H1 (cell line): ENCODE data around the gene FAM53B. TPM values are rescaled to one million over a fixed set of nuclear protein-coding genes. Genes with fewer than 3 reads are reported as not detected.

ENCODE experiments used
- CTCF ChIA-PET: fragments of 300-600 bp; sonication (Branson Sonifier 250); formaldehyde crosslinking; loops from one replicate; lab custom pipeline; 2021; ENCODE audit not compliant: partially characterized antibody; lab: Charles Lee
- POLR2A ChIA-PET: fragments of 300-600 bp; sonication (Branson Sonifier 250); formaldehyde crosslinking; loops from one replicate; lab custom pipeline; 2021; ENCODE audit warnings: inconsistent platforms; ENCODE audit not compliant: partially characterized antibody; lab: Charles Lee
- DNase-seq, 2 experiments: peaks; one replicate each; pipeline versions ENCODE4 v3.0.0 to v3.0.0-alpha.2; 2010 to 2022; ENCODE audit warnings: low spot score in 2 of 2, low read depth in 1 of 2, mixed read lengths in 1 of 2
- FAIRE-seq: peaks from 2 replicates; lab custom pipeline; 2011; peaks lifted over from hg19 to GRCh38; lab: Jason Lieb, UNC
- H2AFZ ChIP-seq: 2 replicates; pipeline ENCODE4 v1.8.1; 2012; ENCODE audit warnings: low read length, inconsistent platforms
- H2AK5ac ChIP-seq: 2 replicates; pipeline ENCODE4 v1.6.1; 2013; ENCODE audit warnings: low read depth, low read length
- H2BK120ac ChIP-seq: replicated peaks from 2 replicates; pipeline ENCODE3; 2013; ENCODE audit warnings: low read depth, low read length, inconsistent platforms
- H2BK12ac ChIP-seq: 2 replicates; pipeline ENCODE4 v1.6.1; 2013; ENCODE audit warnings: low read depth, low read length
- H2BK15ac ChIP-seq: 2 replicates; pipeline ENCODE4 v1.6.1; 2013; ENCODE audit warnings: low read length
- H2BK20ac ChIP-seq: 2 replicates; pipeline ENCODE4 v1.6.1; 2013; ENCODE audit warnings: low read length
- H2BK5ac ChIP-seq: 2 replicates; pipeline ENCODE4 v1.6.1; 2013; ENCODE audit warnings: low read depth, low read length
- H3K14ac ChIP-seq: 2 replicates; pipeline ENCODE4 v1.6.1; 2013; ENCODE audit warnings: inconsistent platforms; ENCODE audit not compliant: insufficient read length
- H3K18ac ChIP-seq: 2 replicates; pipeline ENCODE4 v1.6.1; 2013; ENCODE audit warnings: low read length; ENCODE audit errors: extremely low read depth
- H3K23ac ChIP-seq: 2 replicates; pipeline ENCODE4 v1.6.1; 2013; ENCODE audit warnings: inconsistent platforms; ENCODE audit not compliant: insufficient read length
- H3K23me2 ChIP-seq: 2 replicates; pipeline ENCODE4 v1.6.1; 2013; ENCODE audit warnings: low read depth, low read length
- H3K27ac ChIP-seq: 2 replicates; pipeline ENCODE4 v1.6.1; 2011; ENCODE audit warnings: low read depth, low read length, inconsistent platforms
- H3K27me3 ChIP-seq, 4 experiments: replicated peaks in 1 of 4; 1 replicate in 1 of 4; 2 replicates in 3 of 4; pipeline versions ENCODE4 v1.6.1 to v1.8.1; 2011 to 2013; ENCODE audit warnings: low read length in 3 of 4, mild to moderate bottlenecking in 3 of 4, inconsistent platforms in 2 of 4, mixed read lengths in 2 of 4, moderate library complexity in 1 of 4; ENCODE audit not compliant: control insufficient read depth in 3 of 4, insufficient read depth in 3 of 4; ENCODE audit errors: extremely low read depth in 1 of 4
- H3K36me3 ChIP-seq, 4 experiments: 2 replicates each; pipeline versions ENCODE4 v1.6.1 to v1.8.1; 2011 to 2013; ENCODE audit warnings: mild to moderate bottlenecking in 4 of 4, low read length in 3 of 4, moderate library complexity in 2 of 4, control low read depth in 1 of 4, inconsistent platforms in 1 of 4; ENCODE audit not compliant: insufficient read depth in 4 of 4, control insufficient read depth in 2 of 4
- H3K4ac ChIP-seq: replicated peaks from 2 replicates; pipeline ENCODE3; 2013; ENCODE audit warnings: low read length, low read depth, mixed read lengths, inconsistent platforms; ENCODE audit not compliant: insufficient read length
- H3K4me1 ChIP-seq, 4 experiments: replicated peaks in 1 of 4; 1 replicate in 1 of 4; 2 replicates in 3 of 4; pipeline versions ENCODE4 v1.6.1 to v1.8.1; 2011 to 2013; ENCODE audit warnings: low read length in 3 of 4, inconsistent platforms in 2 of 4, mixed read lengths in 1 of 4; ENCODE audit not compliant: insufficient read depth in 4 of 4, control insufficient read depth in 3 of 4
- H3K4me2 ChIP-seq, 2 experiments: 2 replicates each; pipeline versions ENCODE4 v1.6.1 to v1.8.1; 2011 to 2013; ENCODE audit warnings: low read depth in 2 of 2, low read length in 2 of 2, control low read depth in 1 of 2, inconsistent platforms in 1 of 2, mild to moderate bottlenecking in 1 of 2; ENCODE audit not compliant: insufficient read depth in 1 of 2
- H3K4me3 ChIP-seq, 4 experiments: fragments of 200-600, 300-600 bp in 1 of 4; sonication (generic), shearing (Covaris generic), sonication (Bioruptor Twin) in 1 of 4; 2 replicates each; pipeline versions ENCODE4 v1.5.1 to v1.8.1; 2011 to 2016; ENCODE audit warnings: low read length in 4 of 4, low read depth in 3 of 4, control low read depth in 2 of 4, inconsistent platforms in 2 of 4, mild to moderate bottlenecking in 2 of 4, mixed read lengths in 1 of 4, moderate library complexity in 1 of 4; ENCODE audit not compliant: insufficient read depth in 2 of 4; ENCODE audit errors: extremely low read depth in 1 of 4
- H3K56ac ChIP-seq: replicated peaks from 2 replicates; pipeline ENCODE3; 2013; ENCODE audit warnings: low read depth, mild to moderate bottlenecking, mixed read lengths, low read length, inconsistent platforms; ENCODE audit not compliant: insufficient read length
- H3K79me1 ChIP-seq: 2 replicates; pipeline ENCODE4 v1.6.1; 2013; ENCODE audit warnings: low read depth, low read length, control low read depth
- H3K79me2 ChIP-seq, 2 experiments: 2 replicates each; pipeline versions ENCODE4 v1.6.1 to v1.8.1; 2012 to 2013; ENCODE audit warnings: low read length in 2 of 2, mild to moderate bottlenecking in 2 of 2, inconsistent platforms in 1 of 2; ENCODE audit not compliant: insufficient read depth in 2 of 2, control insufficient read depth in 1 of 2
- H3K9ac ChIP-seq, 4 experiments: replicated peaks in 1 of 4; 1 replicate in 1 of 4; 2 replicates in 3 of 4; pipeline versions ENCODE4 v1.6.1 to v1.8.1; 2011 to 2013; ENCODE audit warnings: low read depth in 3 of 4, low read length in 3 of 4, control low read depth in 2 of 4, mild to moderate bottlenecking in 2 of 4, moderate library complexity in 2 of 4, inconsistent platforms in 1 of 4; ENCODE audit errors: extremely low read depth in 1 of 4
- H3K9me3 ChIP-seq, 2 experiments: 2 replicates each; pipeline versions ENCODE4 v1.6.1 to v1.8.1; 2012 to 2013; ENCODE audit warnings: mild to moderate bottlenecking in 2 of 2, moderate library complexity in 2 of 2, control low read depth in 1 of 2, inconsistent platforms in 1 of 2, low read depth in 1 of 2, low read length in 1 of 2, mixed read lengths in 1 of 2; ENCODE audit not compliant: insufficient read depth in 2 of 2
- H4K20me1 ChIP-seq, 2 experiments: replicated peaks in 1 of 2; 2 replicates each; pipeline versions ENCODE3 to v1.8.1; 2011 to 2013; ENCODE audit warnings: inconsistent platforms in 2 of 2, low read length in 2 of 2, mild to moderate bottlenecking in 1 of 2; ENCODE audit not compliant: insufficient read depth in 2 of 2, control insufficient read depth in 1 of 2
- H4K5ac ChIP-seq: 2 replicates; pipeline ENCODE4 v1.6.1; 2013; ENCODE audit warnings: low read length, low read depth, mixed read lengths, inconsistent platforms; ENCODE audit not compliant: insufficient read length
- H4K8ac ChIP-seq: 2 replicates; pipeline ENCODE4 v1.8.0; 2013; ENCODE audit warnings: mild to moderate bottlenecking, moderate library complexity, low read length, inconsistent platforms; ENCODE audit not compliant: insufficient read depth; ENCODE audit errors: extremely low read depth
- H4K91ac ChIP-seq: replicated peaks from 2 replicates; pipeline ENCODE3; 2013; ENCODE audit warnings: low read length, mixed read lengths, inconsistent platforms; ENCODE audit not compliant: insufficient read length
- BCL11A ChIP-seq, 2 experiments: IDR thresholded peaks; one replicate each; pipeline ENCODE4 v1.6.1; 2011; ENCODE audit warnings: low read depth in 2 of 2, low read length in 2 of 2, mild to moderate bottlenecking in 2 of 2
- BRCA1 ChIP-seq: IDR thresholded peaks from 2 replicates; pipeline ENCODE4 v1.6.1; 2012; ENCODE audit warnings: low read depth, low read length, improper control_type of control experiment
- CBX5 ChIP-seq: fragments of 300-800, 300-1000 bp; sonication (generic); IDR thresholded peaks from 2 replicates; pipeline ENCODE4 v1.7.1; 2016; ENCODE audit warnings: antibody characterized with exemption, low read length, low read depth
- GABPA ChIP-seq: IDR thresholded peaks from 2 replicates; pipeline ENCODE4 v1.6.1; 2011; ENCODE audit warnings: mild to moderate bottlenecking, low read length, moderate library complexity, borderline replicate concordance; ENCODE audit not compliant: insufficient read depth
- KDM5A ChIP-seq: fragments of 200-600 bp; IDR thresholded peaks from 2 replicates; pipeline ENCODE4 v1.7.1; 2012; ENCODE audit warnings: mild to moderate bottlenecking, low read length, inconsistent platforms, mixed read lengths
- PHF8 ChIP-seq: fragments of 200-600 bp; sonication (generic); conservative IDR thresholded peaks from 2 replicates; pipeline ENCODE4 v1.7.1; 2012; ENCODE audit warnings: low read depth, mild to moderate bottlenecking, inconsistent platforms, low read length, moderate library complexity
- SIX5 ChIP-seq: IDR thresholded peaks from 2 replicates; pipeline ENCODE4 v1.6.1; 2011; ENCODE audit warnings: mild to moderate bottlenecking, low read depth, low read length
- SRF ChIP-seq: IDR thresholded peaks from 2 replicates; pipeline ENCODE4 v1.6.1; 2011; ENCODE audit warnings: mild to moderate bottlenecking, low read depth, low read length, moderate library complexity
- SUZ12 ChIP-seq: fragments of 200-600 bp; sonication (generic); IDR thresholded peaks from 2 replicates; pipeline ENCODE4 v1.6.1; 2012; ENCODE audit warnings: mild to moderate bottlenecking, inconsistent platforms, low read length, moderate library complexity, mixed read lengths
- TEAD4 ChIP-seq: IDR thresholded peaks from 2 replicates; pipeline ENCODE4 v1.6.1; 2012; ENCODE audit warnings: low read depth, low read length, inconsistent platforms, mixed read lengths
- WGBS, 2 experiments: shearing (Covaris generic) in 1 of 2; methylation state at CpG; one replicate each; pipeline versions ENCODE4 v1.1.6 to v1.1.7; 2013 to 2015; ENCODE audit warnings: low lambda C conversion rate in 2 of 2, mixed read lengths in 2 of 2, inconsistent platforms in 1 of 2, low coverage in 1 of 2, missing lambda C conversion rate in 1 of 2; ENCODE audit not compliant: insufficient replicate concordance in 2 of 2, insufficient coverage in 1 of 2, insufficient read length in 1 of 2; ENCODE audit errors: extremely low coverage in 1 of 2, missing lambda C conversion rate in 1 of 2; 5-methylcytosine and 5-hydroxymethylcytosine counted together
- polyA plus RNA-seq, 7 experiments: library from polyadenylated mRNA; depleted of rRNA in 3 of 7; stranded (reverse) in 5 of 7; unstranded in 2 of 7; fragments of >200 nt in 5 of 7; fragments of 200-250 nt in 2 of 7; gene quantifications; 1 replicate in 5 of 7; 2 replicates in 1 of 7; 4 replicates in 1 of 7; pipeline versions ENCODE4 v1.2.1 to v1.2.3, GENCODE V29; 2011 to 2013; ENCODE audit warnings: missing spikeins in 2 of 7, mixed read lengths in 2 of 7
- total RNA-seq: library from RNA; stranded (reverse); fragmentation: NEBNext Ultra II Directional; extraction: Animal tissue kit (Norgen Biotek cat#: 25700); gene quantifications from 2 replicates; pipeline ENCODE4 v1.2.1, GENCODE V29; 2021
- TF ChIP-seq, protein P1 (sequence below): IDR thresholded peaks from 2 replicates; pipeline ENCODE4 v1.6.1; 2011; ENCODE audit warnings: low read depth, mild to moderate bottlenecking, low read length; ENCODE audit not compliant: insufficient read depth
- TF ChIP-seq, protein P2 (sequence below): IDR thresholded peaks from 2 replicates; pipeline ENCODE4 v1.6.1; 2012; ENCODE audit warnings: inconsistent platforms

FAM53B gene
- total and polyA plus RNA-seq, 2 of the 8 experiments (the other 6 are each of a cell fraction or from before 2014, with no cell fraction given) = 5.3 to 14.4 TPM

DNA sequence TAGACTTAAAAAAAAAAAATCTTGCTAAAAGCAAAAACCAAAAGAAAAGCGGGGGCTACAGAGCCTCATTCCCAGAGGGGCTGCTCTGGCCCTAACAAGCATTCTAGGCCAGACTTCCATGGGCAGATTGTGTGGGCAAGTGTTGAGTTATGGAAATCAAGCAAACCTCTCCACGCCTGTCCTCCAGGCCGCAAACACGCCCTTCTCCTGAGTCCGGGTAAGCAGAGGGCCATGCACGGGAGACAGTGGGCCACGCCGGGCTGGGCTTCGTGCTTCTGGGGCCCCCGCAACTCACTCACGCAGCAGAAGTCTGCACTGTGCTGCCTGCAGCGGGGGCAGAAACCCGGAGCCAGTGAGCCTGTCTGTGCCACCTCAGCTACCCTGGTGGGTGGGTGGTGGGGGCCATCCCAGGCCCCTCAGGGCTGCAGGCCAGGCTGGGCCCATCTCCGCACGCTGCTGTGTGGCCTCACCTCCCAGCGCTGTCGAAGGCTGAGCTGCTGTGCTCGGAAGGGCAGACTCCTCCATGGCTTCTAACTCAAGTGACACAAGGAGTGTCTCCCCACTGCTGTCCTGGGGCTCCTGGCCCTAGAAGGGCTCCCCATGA lies 125.6 kb downstream of the FAM53B start:
- H3K79me1 ChIP-seq = no peaks in the 10 kb centered on the region
- H3K36me3 ChIP-seq = no peaks in the 10 kb centered on the region; a peak in 1 of 8 replicates
- H4K5ac ChIP-seq = no peak overlapping the region
- no peak overlapping the region for H3K4me3 ChIP-seq
- no peak overlapping the region; the same call in 1 of the 2 replicates for H2BK5ac ChIP-seq
- H2BK20ac ChIP-seq = no peak overlapping the region
- H4K91ac ChIP-seq = no peak overlapping the region
- no peak overlapping the region for H3K23ac ChIP-seq
- no peak overlapping the region for H3K56ac ChIP-seq
- WGBS, 2 experiments = 97% methylated on average over 18 of the region's 18 CpGs; no CpG with 5 or more reads in 1 of the 2 experiments
- no peak overlapping the region for H2BK12ac ChIP-seq
- no peak overlapping the region for H3K27ac ChIP-seq
- H3K4ac ChIP-seq = no peak overlapping the region
- H2BK15ac ChIP-seq = no peak overlapping the region
- no peaks in the 10 kb centered on the region for H3K79me2 ChIP-seq
- FAIRE-seq (no peak), DNase-seq (no peak)
- H2AFZ ChIP-seq = no peak overlapping the region
- H2BK120ac ChIP-seq = no peak overlapping the region
- H3K4me1 ChIP-seq = peaks cover 0 to 8% (median 2%) of the 10 kb centered on the region in 4 experiments; a peak in 2 of 7 replicates
- no peaks in the 10 kb centered on the region for H3K9me3 ChIP-seq
- no peak overlapping the region for H2AK5ac ChIP-seq
- H3K23me2 ChIP-seq = no peaks in the 10 kb centered on the region
- ChIA-PET CTCF (interaction anchor here (0.8 to 1.6 kb wide), 5 partner anchors 12 to 106 kb away, joined by 3 to 4 read pairs (median 3); no protein-coding TSS in a partner anchor), POLR2A (no interaction called here)
- H4K8ac ChIP-seq = no peak overlapping the region
- no peak overlapping the region for H3K9ac ChIP-seq
- no peak overlapping the region for H3K18ac ChIP-seq
- no peak overlapping the region for H3K14ac ChIP-seq
- H3K27me3 ChIP-seq = no peaks in the 10 kb centered on the region
- no peak overlapping the region for H3K4me2 ChIP-seq
- peaks cover 0 to 6% of the 10 kb centered on the region in 2 experiments for H4K20me1 ChIP-seq
- TF ChIP-seq BCL11A (IDR thresholded peaks at IDR 0.05; ENCODE audit: low read depth in 2 of 2, low read length in 2 of 2) (no peak), SIX5 (no peak), GABPA (no peak), SUZ12 (no peak), KDM5A (no peak), CBX5 (no peak), SRF (no peak), PHF8 (no peak), BRCA1 (no peak), TEAD4 (no peak)
- TF ChIP-seq, protein P1, sequence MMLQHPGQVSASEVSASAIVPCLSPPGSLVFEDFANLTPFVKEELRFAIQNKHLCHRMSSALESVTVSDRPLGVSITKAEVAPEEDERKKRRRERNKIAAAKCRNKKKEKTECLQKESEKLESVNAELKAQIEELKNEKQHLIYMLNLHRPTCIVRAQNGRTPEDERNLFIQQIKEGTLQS = no peak
- TF ChIP-seq, protein P2, sequence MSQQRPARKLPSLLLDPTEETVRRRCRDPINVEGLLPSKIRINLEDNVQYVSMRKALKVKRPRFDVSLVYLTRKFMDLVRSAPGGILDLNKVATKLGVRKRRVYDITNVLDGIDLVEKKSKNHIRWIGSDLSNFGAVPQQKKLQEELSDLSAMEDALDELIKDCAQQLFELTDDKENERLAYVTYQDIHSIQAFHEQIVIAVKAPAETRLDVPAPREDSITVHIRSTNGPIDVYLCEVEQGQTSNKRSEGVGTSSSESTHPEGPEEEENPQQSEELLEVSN = no peak
